Measurements from ENCODE around the gene HCN4.
A peak's percentile ranks its signal among the peaks of the same experiment; 100 is the strongest.

HCN4 gene

GRCh38 chr15:73283366-73283962 is 85.3 kb downstream of the HCN4 start:
- H3K9me3 ChIP-seq (replicated peaks in 1 of 11) = no peaks in the 10 kb centered on the region
- H3K9ac ChIP-seq = peak overlapping the region in 1 of 11 experiments; percentile 4; a peak in 1 of 22 replicates
- H3K4me3 ChIP-seq = no peak overlapping the region
- TF ChIP-seq Cebpa-rat (IDR thresholded peaks at IDR 0.05) = no peak
- no peak overlapping the region for H3K4me2 ChIP-seq
- H3K36me3 ChIP-seq = peaks cover 0 to 24% (median 13%) of the 10 kb centered on the region in 11 experiments; a peak in 12 of 22 replicates
- H4K20me1 ChIP-seq = no peaks in the 10 kb centered on the region
- H3K27ac ChIP-seq = no peak overlapping the region
- peaks cover 10 to 33% (median 22%) of the 10 kb centered on the region in 10 experiments for H3K4me1 ChIP-seq
- no peaks in the 10 kb centered on the region for H3K27me3 ChIP-seq

DNA sequence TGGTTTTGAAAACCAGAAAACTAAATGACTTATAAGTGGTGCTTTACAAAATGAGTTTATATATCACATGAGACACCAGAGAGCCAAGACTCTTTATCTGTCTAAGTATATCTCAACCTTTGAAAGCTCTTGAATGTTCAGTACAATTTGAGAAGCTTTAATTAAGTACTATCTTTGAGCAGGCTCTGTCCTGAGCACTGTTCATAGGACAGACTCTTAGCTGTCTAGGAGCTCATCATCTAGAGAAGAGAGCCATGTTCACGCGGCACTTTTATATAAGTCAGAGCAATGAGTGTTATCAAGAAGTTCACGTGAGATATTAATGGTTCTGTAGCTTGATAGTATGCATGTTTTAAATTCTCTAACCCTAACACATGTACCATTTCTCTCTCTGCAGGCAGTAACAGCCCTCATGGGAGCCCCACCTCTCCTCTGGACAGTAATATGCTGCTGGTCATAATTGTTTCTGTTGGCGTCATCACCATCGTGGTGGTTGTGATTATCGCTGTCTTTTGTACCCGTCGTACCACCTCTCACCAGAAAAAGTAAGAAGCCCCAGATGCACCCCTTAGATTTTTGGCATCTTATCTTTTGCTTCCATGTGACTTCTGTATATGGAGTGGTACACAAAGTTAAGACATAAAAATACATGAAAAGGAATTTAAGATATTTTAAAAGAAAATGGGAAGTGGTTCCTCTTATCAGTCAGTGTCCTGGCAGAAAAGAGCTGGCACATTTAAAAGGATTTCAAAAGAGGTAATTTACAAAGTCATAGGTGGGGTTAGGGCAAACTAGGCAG is 86.0 kb downstream of the HCN4 start:
- Histone ChIP-seq H4K20me1 (no peaks in the 10 kb centered on the region), H3K4me3 (no peak overlapping the region), H3K4me1 (peaks cover 10 to 28% (median 21%) of the 10 kb centered on the region in 10 experiments), H3K36me3 (peaks cover 0 to 24% (median 9%) of the 10 kb centered on the region in 11 experiments; a peak in 11 of 22 replicates), H3K4me2 (no peak overlapping the region), H3K27me3 (no peaks in the 10 kb centered on the region), H3K27ac (no peak overlapping the region), H3K9ac (peak overlapping the region in 1 of 11 experiments; percentile 4; a peak in 1 of 22 replicates), H3K9me3 (replicated peaks in 1 of 11) (no peaks in the 10 kb centered on the region)
- TF ChIP-seq Cebpa-rat (IDR thresholded peaks at IDR 0.05) = no peak

- H3K4me2 ChIP-seq = no peak overlapping the region
- no peak overlapping the region for H3K4me3 ChIP-seq
- H4K20me1 ChIP-seq = no peaks in the 10 kb centered on the region
- no peak overlapping the region for H3K9ac ChIP-seq
- no peaks in the 10 kb centered on the region for H3K27me3 ChIP-seq
- H3K36me3 ChIP-seq = peaks cover 0 to 14% (median 1%) of the 10 kb centered on the region in 11 experiments; a peak in 7 of 22 replicates
- H3K9me3 ChIP-seq (replicated peaks in 1 of 11) = no peaks in the 10 kb centered on the region
- H3K4me1 ChIP-seq = no peaks in the 10 kb centered on the region
- H3K27ac ChIP-seq = no peak overlapping the region
- TF ChIP-seq Cebpa-rat (IDR thresholded peaks at IDR 0.05) = no peak
Observed at GRCh38 chr15:73275862-73276261, 92.9 kb downstream of the HCN4 start.

DNA sequence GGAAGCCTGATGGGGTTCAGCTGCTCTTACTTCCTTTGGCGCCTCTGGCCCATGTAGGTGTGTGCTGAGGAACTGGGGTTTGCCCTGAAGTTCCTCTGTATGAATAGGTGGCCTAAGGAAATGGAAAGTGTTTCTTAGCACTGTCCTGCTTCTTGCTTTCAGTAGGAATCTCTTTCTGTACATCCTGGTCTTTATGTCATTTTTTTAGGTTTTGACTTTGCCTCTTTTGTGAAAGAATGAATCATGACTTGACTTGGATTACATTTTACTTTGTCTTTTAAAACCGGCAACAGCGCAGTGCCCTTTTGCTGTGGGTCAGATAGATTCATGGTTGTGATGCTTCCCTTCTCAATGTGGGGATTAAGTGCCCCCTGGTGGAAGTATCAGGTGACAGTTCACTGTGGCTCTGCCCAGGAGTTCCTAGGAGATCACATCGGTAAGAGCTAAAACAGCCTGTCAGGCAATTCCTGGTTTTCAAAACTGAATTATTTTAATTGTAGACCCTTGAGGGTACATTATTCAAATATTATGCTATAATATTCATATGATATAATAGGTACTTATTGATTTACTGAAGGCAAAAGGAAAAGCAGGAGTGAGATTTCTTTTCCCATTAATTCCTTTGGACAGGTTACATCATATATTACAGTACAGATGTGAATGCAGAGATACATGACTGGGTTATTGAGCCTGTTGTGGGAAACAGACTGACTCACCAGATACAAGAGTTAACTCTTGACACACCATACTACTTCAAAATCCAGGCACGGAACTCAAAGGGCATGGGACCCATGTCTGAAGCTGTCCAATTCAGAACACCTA is 95.4 kb downstream of the HCN4 start:
- Histone ChIP-seq H3K27me3 (no peaks in the 10 kb centered on the region), H3K9ac (no peak overlapping the region), H3K9me3 (replicated peaks in 1 of 11) (no peaks in the 10 kb centered on the region), H3K36me3 (peaks cover 0 to 20% (median 11%) of the 10 kb centered on the region in 11 experiments; a peak in 13 of 22 replicates), H3K4me3 (no peak overlapping the region), H3K4me1 (no peaks in the 10 kb centered on the region), H4K20me1 (no peaks in the 10 kb centered on the region), H3K27ac (no peak overlapping the region), H3K4me2 (no peak overlapping the region)
- no peak for TF ChIP-seq Cebpa-rat (IDR thresholded peaks at IDR 0.05)

- Histone ChIP-seq H3K4me2 (no peak overlapping the region), H3K4me1 (no peaks in the 10 kb centered on the region), H4K20me1 (no peaks in the 10 kb centered on the region), H3K4me3 (no peak overlapping the region), H3K9ac (no peak overlapping the region), H3K9me3 (replicated peaks in 1 of 11) (no peaks in the 10 kb centered on the region), H3K27me3 (no peaks in the 10 kb centered on the region), H3K27ac (no peak overlapping the region), H3K36me3 (peaks cover 0 to 31% (median 11%) of the 10 kb centered on the region in 11 experiments; a peak in 13 of 22 replicates)
- no peak for TF ChIP-seq Cebpa-rat (IDR thresholded peaks at IDR 0.05)
Observed at GRCh38 chr15:73270366-73271097, 98.2 kb downstream of the HCN4 start.
